Peyer's patch (tissue), 4 donors: ENCODE results near the gene DEGS2.

Source experiments
- POLR2A ChIP-seq, 2 donors: fragments of 450-650 bp; IDR thresholded peaks; one replicate each; pipeline ENCODE4 v1.5.1; 2017; ENCODE audit warnings: antibody characterized with exemption in 2 of 2, mild to moderate bottlenecking in 2 of 2, moderate library complexity in 2 of 2
- TF ChIP-seq, protein P1 (sequence below), 6 experiments: fragments of 450-650 bp in 4 of 6; fragments of 200-600 bp in 2 of 6; sonication (generic) in 1 of 6; IDR thresholded peaks; one replicate each; pipeline ENCODE4 v1.5.1; 2017 to 2019; ENCODE audit warnings: antibody characterized with exemption in 6 of 6, mild to moderate bottlenecking in 3 of 6, moderate library complexity in 1 of 6

DNA sequence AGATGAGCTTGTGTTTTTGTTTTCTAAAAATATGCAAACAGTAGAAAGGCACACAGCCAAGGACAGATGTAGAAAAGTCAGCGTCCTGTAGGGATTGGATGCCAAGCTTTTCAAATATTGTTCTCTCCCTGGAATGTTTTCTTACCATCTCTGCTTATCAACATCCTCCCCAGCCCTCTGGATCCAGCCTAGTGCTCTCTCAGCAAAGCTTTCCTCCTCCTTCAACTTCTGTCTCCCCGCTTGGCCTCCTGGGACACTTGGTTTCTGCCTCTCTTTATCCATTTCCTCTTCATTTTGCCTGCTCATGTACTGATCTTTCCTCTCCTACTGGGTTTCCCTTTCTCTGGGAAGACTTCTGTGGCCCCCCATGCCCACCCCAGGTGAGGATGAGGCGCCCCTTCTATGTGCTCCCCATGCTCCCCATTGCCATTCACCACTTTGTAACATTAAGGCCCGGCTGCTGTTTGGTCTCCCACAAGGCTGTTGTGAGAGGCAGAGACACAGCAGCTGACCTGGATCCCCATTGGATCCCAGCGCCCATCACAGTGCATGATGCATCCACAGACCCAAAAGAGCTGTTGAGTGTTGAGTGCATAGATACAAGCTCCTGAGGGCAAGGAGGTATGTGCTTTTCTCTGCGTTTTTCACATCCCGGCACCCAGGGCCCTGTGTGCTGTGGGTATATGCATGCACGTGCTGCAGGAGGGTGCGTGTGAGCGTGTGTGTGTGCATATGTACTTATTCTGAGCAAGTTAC lies 56.0 kb downstream of the DEGS2 start:
- TF ChIP-seq, protein P1, sequence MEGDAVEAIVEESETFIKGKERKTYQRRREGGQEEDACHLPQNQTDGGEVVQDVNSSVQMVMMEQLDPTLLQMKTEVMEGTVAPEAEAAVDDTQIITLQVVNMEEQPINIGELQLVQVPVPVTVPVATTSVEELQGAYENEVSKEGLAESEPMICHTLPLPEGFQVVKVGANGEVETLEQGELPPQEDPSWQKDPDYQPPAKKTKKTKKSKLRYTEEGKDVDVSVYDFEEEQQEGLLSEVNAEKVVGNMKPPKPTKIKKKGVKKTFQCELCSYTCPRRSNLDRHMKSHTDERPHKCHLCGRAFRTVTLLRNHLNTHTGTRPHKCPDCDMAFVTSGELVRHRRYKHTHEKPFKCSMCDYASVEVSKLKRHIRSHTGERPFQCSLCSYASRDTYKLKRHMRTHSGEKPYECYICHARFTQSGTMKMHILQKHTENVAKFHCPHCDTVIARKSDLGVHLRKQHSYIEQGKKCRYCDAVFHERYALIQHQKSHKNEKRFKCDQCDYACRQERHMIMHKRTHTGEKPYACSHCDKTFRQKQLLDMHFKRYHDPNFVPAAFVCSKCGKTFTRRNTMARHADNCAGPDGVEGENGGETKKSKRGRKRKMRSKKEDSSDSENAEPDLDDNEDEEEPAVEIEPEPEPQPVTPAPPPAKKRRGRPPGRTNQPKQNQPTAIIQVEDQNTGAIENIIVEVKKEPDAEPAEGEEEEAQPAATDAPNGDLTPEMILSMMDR (IDR thresholded peaks at IDR 0.05): no peak
- no peak for TF ChIP-seq POLR2A (IDR thresholded peaks at IDR 0.05)
